Measurements from ENCODE around the gene ARSG.

- TF ChIP-seq POLR2A (IDR thresholded peaks at IDR 0.05; ENCODE audit: low read length): no peak
- TF ChIP-seq GATA1 (IDR thresholded peaks at IDR 0.05; ENCODE audit: low read depth, low read length): no peak
Observed at GRCh38 chr17:68328676-68329075, 37.4 kb downstream of the ARSG start.
